Cardiac septum (tissue), 1 donor: Measurements from ENCODE around the gene CC2D2A. TPM values are rescaled to one million over a fixed set of nuclear protein-coding genes. Genes with fewer than 3 reads are reported as not detected.
"Not testable (repeated sequence)": the region's sequence is repeated elsewhere in the genome, so short reads cannot be mapped to it uniquely, and the experiment has no call there.

Experiments
- DNase-seq: peaks from one replicate; pipeline ENCODE4 v3.0.0-alpha.2; 2020; ENCODE audit warnings: low spot score
- intact Hi-C: fragments of 100-400 bp; cut with DNase I; formaldehyde crosslinking; loops from one replicate; pipeline ENCODE4 v1.14.0; 2022
- total RNA-seq: library from RNA; stranded (reverse); fragmentation: NEBNext Ultra II Directional; extraction: Animal tissue kit (Norgen Biotek cat#: 25700); gene quantifications from one replicate; pipeline ENCODE4 v1.2.1, GENCODE V29; 2021
- donor health status: DM: no; HTN: no; CAD: no.

The CC2D2A gene
- total RNA-seq, 1 donor from 2014 or later: 9.0 TPM

DNA sequence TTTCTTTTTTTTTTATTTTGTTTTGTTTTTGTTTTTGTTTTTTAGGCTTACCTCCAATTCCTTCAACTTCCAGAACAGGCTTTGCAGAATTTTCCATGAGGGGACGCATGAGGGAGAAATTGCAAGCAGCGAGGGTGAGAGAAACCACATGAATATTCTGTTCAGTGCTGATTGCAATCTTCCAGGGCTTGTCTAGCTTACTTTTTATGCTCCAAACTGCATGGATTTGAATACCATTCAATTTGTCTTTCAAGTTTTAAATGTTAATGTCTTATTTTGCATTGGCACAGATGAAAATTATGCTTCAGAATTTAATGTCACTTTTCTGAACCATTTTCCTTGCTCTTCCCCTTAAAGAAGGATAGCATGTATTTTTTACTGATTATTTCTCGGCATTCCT is 32.7 kb downstream of the CC2D2A start:
- intact Hi-C loops: no loop called here
- no peak for DNase-seq

DNA sequence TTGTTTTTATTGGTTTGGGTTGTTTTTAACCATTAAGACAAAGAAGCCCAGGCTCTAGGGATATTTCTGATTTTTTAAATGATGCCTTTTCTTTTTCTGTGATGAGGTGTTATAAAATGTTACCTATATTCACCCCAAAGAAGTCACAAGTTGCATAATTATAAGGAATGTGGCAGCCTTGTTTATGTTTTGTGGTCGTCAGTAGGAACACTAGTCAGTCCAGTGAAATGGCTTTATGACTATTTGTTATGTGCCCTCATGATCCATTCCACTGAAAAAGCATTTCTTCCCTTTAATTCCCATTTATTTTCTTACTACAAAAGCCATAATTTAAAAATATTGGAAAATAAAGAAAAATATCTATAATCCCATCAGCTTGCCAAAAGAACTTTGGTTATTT is 34.4 kb downstream of the CC2D2A start:
- intact Hi-C loops: no loop called here

DNA sequence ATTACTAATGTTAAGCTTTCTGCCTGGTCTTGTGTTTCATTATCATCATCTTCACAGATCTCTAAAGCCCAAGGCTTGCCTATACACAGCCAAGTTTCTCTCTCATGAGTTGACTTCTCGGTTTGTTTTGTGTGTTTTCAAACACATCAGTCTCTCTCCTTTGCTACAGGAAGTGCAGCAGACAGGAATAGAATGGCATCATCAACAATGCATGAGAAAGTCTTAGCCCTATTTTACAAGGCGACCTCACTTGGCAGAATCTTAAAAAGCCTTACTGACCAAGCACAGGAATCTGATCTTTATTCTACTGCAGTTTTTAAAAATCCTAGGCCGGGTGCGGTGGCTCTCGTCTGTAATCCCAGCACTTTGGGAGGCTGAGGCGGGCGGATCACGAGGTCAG is 36.8 kb downstream of the CC2D2A start:
- DNase-seq: no peak
- intact Hi-C loops: no loop called here

More for the DNA sequence above, 34.4 kb downstream of the CC2D2A start:
- no peak for DNase-seq

DNA sequence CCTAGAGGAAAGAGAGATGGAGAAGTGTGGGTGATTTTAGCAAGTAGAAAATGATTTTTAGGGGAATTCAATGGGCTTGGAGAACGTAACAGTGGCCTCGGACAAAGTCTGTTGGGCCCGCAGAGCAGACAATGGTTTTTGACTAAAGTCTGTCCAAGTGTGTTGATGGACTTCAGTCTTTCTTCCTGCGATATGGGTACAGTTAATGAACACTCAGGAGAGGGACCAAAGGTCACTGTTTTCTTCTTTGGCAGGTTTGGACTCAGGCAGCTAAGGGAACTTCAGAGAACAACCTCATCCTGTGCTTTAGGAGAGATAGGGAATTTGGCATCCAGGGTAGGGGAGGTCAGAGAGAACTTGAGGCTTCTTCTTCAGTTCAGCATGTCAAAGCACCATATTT is 38.0 kb downstream of the CC2D2A start:
- intact Hi-C loops: no loop called here
- no peak for DNase-seq

DNA sequence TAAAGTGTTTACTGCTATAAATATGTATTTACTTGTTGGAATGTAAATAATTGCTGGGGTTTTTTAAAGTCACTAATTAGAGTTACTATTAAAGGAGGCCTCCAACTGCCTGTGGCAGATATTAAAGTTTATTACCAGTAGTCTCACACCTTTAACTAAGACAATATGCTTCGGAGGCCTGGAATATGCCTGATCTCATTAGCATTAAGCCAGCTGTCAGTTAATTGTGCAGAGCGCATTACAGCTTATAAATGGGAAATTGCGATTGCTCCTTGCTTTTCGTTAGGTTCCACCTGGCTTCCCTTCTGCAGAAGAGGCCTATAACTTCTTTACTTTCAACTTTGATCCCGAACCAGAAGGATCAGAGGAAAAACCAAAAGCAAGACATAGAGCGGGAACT is 41.3 kb downstream of the CC2D2A start:
- DNase-seq: no peak
- intact Hi-C loops: no loop called here

DNA sequence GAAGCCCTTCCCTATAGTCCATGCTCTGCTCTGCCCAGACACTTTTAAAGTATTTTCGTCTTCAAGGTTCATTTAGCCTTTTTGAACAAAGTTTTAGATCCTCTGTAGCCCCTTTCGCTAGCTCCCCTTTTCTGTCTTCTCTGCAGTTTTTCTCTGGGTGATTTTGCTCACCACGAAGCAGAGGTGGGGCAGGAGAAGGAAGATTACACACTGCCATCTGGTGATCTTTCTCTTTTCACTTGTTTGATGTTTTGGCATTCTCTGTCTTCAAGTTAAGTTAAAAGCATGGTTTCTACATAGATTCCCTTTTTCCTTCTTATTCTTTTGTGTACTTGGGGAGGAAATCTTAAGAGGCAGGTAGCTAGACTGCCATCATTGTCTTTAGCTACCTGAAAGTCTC is 43.9 kb downstream of the CC2D2A start:
- intact Hi-C loops: no loop called here
- no peak for DNase-seq

DNA sequence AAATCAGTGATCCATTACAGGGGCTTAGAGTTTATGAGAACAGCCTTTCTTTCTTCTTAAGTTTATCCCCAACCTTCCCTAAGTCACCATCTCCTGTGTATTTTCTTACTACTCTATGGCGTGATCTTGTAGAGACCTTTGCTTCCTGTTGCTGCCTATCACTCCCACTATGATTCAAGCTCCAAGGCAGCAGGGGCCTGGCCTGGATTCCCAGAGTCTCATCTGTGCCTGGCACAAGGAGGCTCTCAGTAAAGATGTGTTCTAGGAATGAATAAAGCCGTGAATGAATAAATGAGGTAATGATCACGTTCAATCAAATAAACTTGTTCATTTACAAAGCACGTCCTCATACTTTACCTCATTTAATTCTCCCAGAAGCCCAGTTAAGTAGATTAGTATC is 45.4 kb downstream of the CC2D2A start:
- intact Hi-C loops: no loop called here
- DNase-seq: no peak

DNA sequence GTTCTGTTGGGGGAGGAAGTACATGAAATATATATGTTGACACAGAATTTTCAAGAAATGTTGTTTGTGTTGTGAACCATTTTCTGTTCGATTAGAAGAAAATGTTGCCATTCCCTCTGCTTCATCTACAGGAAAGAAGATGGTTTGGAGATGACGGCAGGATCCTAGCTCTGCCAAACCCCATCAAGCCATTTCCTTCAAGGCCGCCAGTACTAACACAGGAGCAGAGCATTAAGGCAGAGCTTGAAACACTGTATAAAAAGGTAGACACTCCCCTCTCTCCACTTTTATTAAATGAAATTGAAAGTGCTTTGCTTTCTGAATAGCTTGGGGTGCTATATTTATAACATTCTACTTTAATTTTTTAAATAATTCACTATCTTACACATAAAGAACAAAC is 46.8 kb downstream of the CC2D2A start:
- intact Hi-C loops: no loop called here
- no peak for DNase-seq

DNA sequence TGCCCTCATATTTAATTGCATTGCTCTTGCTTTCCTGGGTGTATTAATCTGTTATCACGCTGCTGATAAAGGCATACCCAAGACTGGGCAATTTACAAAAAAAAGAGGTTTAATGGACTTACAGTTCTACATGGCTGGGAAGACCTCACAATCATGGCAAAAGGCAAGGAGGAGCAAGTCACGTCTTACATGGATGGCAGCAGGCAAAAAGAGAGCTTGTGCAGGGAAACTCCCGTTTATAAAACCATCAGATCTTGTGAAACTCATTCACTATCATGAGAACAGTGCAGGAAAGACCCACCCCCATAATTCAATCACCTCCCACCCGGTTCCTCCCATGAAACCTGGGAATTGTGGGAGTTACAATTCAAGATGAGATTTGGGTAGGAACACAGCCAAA is 48.0 kb downstream of the CC2D2A start:
- intact Hi-C loops, DNase-seq: not testable (repeated sequence)

DNA sequence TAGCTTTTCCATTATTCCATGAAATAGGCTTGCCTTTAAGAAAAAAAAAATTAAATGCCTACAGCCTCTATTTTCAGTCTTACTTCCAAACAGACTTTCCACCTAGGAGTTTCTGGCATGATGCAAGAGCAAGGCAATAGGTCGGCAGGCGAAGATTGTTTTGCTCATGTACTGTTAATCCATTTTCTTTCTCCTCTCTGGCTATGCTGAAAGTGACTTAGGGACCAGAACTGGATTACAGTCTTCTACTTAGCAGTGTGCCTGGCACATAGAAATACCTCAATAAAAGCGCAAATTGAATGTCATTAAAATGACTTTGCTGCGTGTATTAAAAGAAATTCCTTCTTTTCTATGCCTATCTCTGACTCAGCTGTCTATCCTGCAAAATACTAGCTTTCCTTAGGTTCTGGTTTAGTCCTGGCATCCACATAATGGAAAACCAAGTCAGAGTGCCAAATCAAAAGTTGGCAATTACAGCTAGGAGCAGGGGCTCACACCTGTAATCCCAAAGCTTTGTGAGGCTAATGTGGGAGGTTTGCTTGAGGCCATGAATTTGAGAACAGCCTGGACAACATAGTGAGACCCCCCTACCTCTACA is 51.9 kb downstream of the CC2D2A start:
- DNase-seq: no peak
- intact Hi-C loops: no loop called here

DNA sequence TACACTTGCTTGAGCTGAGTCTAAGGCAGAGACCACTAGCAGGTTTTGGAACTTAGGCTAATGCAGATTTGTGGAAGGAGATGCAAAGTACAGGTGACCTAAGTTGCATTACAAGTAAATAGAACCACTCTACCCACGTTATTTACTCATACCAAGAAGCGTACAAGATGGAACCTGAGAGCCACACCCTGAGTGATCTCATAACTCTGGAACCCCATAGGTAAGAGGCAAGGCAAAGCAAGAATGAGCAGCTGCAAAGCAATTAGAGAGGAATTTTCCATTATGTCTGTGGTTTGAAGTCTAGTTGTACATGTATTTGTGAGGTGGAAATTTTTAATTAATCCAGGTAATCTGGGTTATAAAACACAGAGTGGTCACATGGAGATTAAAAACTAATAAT is 55.4 kb downstream of the CC2D2A start:
- intact Hi-C loops: no loop called here
- no peak for DNase-seq

DNA sequence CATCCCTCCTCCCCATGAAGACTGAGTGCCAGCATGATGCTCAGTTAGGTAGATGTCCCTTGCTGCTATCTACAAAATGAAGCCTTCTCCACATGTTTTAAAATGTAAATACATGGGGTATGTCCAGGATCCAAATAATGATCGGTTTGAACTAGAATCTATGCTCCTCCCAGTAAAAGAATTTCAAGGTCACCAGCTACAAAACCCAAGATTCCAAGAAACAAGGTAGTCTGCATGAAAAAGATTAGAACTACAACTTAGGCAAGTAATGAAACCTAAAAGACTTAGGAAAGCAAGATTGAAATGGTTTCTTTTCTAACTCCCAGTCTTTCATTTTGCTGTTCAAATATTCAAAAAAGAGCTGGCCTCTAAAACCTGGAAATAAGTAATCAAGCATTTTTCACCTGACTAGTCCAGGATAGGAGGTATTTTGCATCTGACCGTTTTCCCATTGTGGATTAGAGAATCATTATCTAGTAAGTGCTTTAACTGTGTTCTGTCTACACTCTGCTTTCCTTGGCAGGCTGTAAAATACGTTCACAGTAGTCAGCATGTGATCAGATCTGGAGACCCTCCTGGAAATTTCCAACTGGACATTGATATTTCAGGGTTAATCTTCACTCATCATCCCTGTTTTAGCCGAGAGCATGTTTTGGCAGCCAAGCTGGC is 57.4 kb downstream of the CC2D2A start:
- no peak for DNase-seq
- intact Hi-C loops: no loop called here

DNA sequence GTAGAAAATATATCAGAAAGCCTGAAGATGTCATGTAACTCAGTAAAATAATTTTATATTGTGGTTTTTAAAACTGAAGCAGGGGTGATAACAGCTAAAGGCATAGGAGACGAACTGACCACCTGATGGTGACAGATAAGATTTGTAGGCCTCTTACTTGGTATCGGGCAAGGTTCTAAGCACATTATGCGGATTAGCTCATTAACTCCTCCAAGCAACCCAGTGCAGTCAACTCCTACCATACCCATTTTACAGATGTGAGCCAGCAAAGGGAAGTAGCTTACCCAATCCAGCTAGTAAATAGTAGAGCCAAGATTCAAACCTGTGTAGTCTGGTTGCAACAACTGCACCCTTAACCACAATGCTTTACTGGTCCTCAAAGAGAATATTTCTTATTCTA is 62.1 kb downstream of the CC2D2A start:
- intact Hi-C loops: no loop called here
- DNase-seq: no peak

DNA sequence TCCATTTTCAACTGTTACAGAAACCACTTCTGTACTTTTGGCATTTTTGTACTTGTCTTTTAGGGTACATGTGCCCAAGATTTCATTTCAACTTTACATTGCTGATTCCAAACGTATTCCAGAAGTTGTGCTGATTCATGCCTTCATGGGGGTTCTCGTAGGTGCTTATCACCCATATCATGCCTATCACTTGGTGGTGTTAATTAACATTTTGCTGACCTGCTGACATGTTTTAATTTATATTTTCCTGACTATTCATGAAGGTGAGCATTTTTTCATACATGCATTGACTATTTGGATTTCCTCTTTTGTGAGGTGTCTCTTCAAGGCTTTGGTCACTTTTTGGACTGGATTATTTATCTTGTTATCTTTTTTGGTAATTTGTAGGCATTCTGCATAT is 64.1 kb downstream of the CC2D2A start:
- intact Hi-C loops: no loop called here

DNA sequence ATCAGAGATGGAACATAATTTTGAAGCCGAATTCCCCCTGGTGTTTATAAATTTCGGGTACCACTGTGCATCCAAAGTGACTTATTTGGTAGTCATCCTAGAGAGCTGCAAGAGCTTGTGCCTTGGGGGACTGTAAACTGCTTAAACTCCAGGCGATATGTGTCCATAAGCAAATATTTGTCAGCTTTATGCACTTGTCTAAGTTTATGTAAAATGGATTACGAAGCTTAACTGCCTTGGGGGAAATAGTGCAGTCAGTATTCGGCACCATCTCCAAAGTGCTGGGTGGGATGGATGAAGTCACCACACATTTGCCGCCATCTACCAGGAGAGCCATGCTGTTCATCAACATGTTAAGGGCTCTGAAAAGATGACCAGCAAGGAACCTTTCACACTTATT is 65.9 kb downstream of the CC2D2A start:
- no peak for DNase-seq
- intact Hi-C loops: no loop called here

More for the DNA sequence above, 64.1 kb downstream of the CC2D2A start:
- DNase-seq: no peak

DNA sequence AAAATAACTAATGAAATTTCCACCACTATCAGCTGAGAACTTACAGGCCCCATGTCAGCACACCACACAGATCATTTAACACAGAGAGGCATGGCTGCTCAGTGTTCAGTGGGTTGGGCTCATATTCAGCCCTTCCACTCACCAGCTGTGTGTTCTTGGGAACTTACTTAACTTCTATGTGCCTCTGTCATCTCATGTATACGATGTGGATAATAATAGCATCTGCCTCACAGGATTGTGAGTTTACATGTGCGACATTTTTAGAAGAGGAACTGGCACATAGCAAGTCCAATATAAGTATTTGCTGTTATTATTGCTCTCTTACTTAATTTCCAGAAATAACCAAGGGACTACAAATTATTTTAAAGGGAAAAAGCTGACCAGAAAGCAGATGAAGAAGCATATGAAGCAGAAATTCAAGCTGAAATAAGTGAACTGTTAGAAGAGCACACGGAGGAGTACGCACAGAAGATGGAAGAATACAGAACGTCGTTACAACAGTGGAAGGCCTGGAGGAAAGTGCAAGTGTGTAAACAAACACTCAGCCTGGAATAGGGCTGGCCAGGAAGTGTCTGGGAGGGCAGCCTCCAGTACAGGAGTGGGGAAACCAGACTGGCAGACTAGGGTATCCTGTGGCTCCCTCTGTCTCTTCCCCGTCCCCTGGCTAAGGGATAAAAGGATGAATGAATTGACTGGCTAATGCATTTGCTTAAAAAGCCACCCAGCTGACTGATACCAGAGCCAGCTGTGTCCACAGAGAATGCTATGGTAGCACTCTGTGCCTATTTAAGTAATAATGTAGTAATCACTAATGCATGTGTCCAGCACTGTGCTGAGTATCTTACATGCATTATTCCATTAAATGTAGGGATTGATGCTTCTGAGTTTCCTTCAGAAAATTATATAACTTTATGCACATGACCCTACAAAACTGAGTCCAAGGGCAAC is 67.1 kb downstream of the CC2D2A start:
- intact Hi-C loops: no loop called here
- no peak for DNase-seq

DNA sequence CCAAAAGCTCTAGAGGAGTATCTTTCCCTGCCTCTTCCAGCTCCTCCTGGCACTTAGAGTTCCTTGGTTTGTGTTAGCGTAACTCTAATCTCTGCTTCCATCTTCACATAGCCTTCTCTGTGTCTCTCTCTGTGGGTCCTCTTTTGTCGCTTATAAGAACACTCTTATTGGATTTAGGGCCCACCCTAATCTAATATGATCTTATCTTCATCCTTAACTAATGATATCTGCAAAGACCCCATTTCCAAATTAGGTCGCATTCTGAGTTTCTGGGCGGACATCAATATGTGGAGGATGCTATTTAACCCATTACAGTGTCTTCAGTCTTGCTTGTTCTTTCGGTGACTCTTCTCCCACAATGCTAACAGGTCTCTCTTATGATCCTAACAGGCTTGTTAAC is 72.3 kb downstream of the CC2D2A start:
- DNase-seq: no peak
- intact Hi-C loops: no loop called here

DNA sequence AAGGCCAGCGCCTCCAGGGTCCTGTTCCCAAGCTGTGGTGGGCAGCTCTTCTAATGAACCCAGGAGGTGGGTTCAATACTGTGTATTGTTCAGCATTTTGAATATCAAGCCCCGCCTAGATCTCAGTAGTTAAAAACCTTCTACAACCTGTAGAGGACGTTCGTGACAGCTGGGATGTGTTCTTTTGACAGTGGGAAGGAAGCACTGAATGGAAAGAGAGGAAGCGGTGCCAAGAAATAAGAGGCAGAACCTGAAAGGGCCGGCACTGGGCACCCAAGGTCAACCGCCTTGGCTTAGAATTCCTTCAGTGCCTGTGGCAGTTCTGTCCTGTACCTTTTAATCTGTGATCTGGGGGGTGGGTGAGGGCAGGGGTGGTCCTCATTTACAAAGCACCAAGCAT is 73.1 kb downstream of the CC2D2A start:
- intact Hi-C loops: no loop called here
- DNase-seq: no peak

DNA sequence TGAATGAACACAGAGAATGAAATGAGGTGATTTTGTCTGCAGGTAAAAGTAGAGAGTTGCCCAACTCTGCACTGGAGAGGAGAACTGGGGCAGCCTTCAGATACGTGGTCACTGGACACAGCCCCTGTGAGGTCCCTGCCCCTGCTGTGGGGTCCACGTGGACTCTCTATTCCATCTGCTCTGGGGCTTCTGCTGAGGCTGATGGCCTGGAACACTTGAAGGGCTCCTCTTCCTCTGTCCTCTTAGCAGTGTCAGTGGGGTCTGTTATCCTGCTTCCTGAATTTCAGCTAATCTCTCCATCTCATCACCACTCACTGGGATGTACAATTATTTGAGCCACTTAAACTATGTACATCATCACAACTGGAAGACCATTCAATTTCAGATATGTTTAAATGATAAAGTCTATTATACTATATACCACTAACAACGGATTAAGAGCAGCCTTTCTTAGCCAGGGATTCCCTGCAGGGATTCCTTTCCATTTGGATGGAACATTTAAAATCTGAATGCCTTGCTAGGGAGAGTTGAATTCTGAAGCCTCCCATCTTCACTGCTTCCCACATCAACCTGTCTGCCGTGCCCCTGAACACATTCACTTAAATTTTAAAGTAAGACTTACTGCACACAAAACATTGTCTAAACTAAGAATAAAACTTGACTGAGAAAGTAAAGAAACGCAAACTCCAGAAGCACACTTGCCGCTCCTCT is 74.0 kb downstream of the CC2D2A start:
- intact Hi-C loops: no loop called here

DNA sequence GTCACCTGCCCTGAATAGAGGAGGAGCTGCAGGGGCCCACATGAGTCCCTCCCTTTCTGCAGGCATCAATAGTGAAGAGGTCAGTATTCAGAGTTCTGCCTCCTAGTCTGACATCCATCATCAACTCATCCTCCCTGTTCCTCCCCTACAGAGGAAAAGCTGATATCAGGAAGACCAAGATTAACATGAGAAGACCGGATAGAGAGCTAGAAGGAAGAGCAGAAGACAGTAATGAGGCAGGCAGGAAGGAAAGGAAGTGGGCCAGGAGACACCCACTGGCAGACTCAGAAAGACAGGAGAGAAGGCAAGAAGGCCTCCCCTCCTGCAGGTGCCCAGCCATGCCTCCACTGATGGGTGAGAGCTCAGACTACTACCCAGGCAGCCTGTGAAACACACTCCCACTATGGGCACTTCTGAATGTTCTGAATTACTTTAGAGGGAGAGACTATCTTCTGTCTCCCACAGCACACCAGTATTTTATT is 74.6 kb downstream of the CC2D2A start:
- intact Hi-C loops: no loop called here

More for the DNA sequence above, 74.0 kb downstream of the CC2D2A start:
- no peak for DNase-seq

More for the DNA sequence above, 74.6 kb downstream of the CC2D2A start:
- no peak for DNase-seq
